Mucosa of rectum (tissue), 2 donors: Measurements from ENCODE around the gene RPL13.

Experiments
- H3K27ac ChIP-seq, 2 donors: one replicate each; pipeline ENCODE4 v1.7.0; 2013; ENCODE audit warnings: inconsistent platforms in 2 of 2, low read depth in 2 of 2, low read length in 2 of 2
- H3K27me3 ChIP-seq, 2 donors: one replicate each; pipeline ENCODE4 v1.7.0; 2013; ENCODE audit warnings: low read length in 2 of 2; ENCODE audit not compliant: control insufficient read depth in 2 of 2, insufficient read depth in 2 of 2
- H3K36me3 ChIP-seq, 2 donors: one replicate each; pipeline ENCODE4 v1.7.0; 2013; ENCODE audit warnings: low read length in 2 of 2; ENCODE audit not compliant: control insufficient read depth in 2 of 2, insufficient read depth in 2 of 2
- H3K4me1 ChIP-seq, 2 donors: one replicate each; pipeline ENCODE4 v1.7.0; 2013; ENCODE audit warnings: low read length in 2 of 2, mild to moderate bottlenecking in 1 of 2; ENCODE audit not compliant: control insufficient read depth in 2 of 2, insufficient read depth in 2 of 2
- H3K4me3 ChIP-seq, 2 donors: one replicate each; pipeline ENCODE4 v1.7.0; 2013; ENCODE audit warnings: low read length in 2 of 2
- H3K9ac ChIP-seq, 2 donors: one replicate each; pipeline ENCODE4 v1.7.0; 2013; ENCODE audit warnings: low read length in 2 of 2, low read depth in 1 of 2, mild to moderate bottlenecking in 1 of 2
- H3K9me3 ChIP-seq, 2 donors: one replicate each; pipeline ENCODE4 v1.7.0; 2013; ENCODE audit warnings: low read length in 2 of 2; ENCODE audit not compliant: control insufficient read depth in 2 of 2
- donor health status: healthy.
- donor health status: Normal muscosa, but diverticular disease.

Gene RPL13

DNA sequence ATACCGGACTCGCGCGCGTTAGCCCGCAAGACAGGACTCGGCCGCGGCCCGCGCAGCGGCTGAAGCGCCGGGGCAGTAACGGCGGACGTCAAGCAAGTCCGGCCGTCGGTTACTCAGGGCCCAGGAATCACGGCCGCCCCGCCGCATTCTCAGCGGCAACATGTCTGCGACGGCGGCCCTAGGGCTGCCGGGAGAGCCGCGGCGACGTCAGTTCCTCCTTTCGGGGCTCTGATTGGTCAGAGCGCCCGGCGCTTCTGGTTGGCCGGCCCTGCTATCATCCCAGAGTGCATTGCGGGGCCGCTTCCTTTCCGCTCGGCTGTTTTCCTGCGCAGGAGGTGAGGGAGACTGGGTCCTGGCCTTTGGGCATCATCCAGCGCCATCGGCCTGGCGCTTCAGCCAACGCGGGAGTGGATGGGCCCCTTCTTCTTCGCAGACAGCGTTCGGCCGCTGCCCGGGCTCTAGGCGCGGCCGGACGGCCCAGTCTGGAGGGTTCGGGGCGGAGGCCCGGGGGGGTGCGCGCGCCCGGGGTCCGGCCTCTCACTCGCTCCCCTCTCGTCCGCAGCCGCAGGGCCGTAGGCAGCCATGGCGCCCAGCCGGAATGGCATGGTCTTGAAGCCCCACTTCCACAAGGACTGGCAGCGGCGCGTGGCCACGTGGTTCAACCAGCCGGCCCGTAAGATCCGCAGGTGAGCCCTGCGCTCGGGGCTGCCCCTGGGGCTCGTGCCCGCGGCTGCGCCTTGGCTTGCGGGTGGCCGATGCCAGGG lies at the start of gene RPL13:
Gene RPL13 (plus strand): TSS at position 305 of the 764 bp plus-strand sequence. CDS start 278 bp downstream, at position 583.
- no peaks in the 10 kb centered on the region for H3K9me3 ChIP-seq
- peak within 1 kb of the TSS; percentile 87 to 98 for H3K9ac ChIP-seq
- peaks cover 40 to 55% of the 10 kb centered on the region in 2 donors for H3K36me3 ChIP-seq
- H3K27me3 ChIP-seq, result no peaks in the 10 kb centered on the region
- peak within 1 kb of the TSS; percentile 83 to 94 for H3K4me3 ChIP-seq
- H3K27ac ChIP-seq, result peak within 1 kb of the TSS; percentile 97 to 99
- peaks cover 38 to 44% of the 10 kb centered on the region in 2 donors for H3K4me1 ChIP-seq

DNA sequence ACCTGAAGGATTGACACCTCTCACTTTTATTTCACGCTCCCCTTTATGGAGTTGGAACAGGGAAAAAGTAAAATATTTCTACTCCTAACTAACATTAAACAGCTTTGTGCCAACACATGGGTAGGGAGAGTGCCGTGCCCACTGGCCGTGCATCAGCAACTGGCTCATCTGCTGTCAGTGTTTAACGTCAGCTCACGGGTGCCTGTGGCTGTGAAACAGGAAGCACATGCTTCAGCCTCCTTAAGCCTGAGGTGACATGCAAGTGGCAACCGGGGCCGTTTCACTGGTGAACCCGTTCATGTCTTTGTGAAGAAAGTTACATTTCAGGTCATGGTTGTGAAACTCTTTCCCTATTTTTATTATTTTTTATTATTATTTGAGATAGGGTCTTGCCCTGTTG lies 49.1 kb upstream of the RPL13 start:
- no peaks in the 10 kb centered on the region for H3K27me3 ChIP-seq
- no peak overlapping the region for H3K4me3 ChIP-seq
- peaks cover 19 to 22% of the 10 kb centered on the region in 2 donors for H3K4me1 ChIP-seq
- H3K9ac ChIP-seq, result no peak overlapping the region
- H3K27ac ChIP-seq, result no peak overlapping the region
- H3K36me3 ChIP-seq, result peaks cover 24 to 32% of the 10 kb centered on the region in 2 donors
- no peaks in the 10 kb centered on the region for H3K9me3 ChIP-seq

DNA sequence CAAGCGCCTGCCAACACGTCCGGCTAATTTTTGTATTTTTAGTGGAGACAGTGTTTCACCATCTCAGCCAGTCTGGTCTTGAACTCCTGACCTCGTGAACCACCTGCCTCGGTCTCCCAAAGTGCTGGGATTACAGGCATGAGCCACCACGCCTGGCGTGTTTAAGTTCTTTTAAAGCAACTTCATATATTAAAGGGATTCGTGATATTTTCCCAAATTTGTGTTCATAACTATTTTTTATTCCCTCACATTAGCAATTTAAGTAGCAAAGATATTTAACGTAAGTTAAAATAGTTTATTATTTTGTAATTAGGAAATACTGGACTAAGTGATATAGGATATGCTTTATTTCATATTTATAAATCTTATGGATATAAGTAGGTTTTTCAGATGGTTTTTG lies 48.0 kb upstream of the RPL13 start:
- Histone ChIP-seq H3K4me3 (no peak overlapping the region), H3K9ac (no peak overlapping the region), H3K36me3 (peaks cover 31 to 39% of the 10 kb centered on the region in 2 donors), H3K9me3 (no peaks in the 10 kb centered on the region), H3K4me1 (peaks cover 12 to 14% of the 10 kb centered on the region in 2 donors), H3K27ac (no peak overlapping the region), H3K27me3 (no peaks in the 10 kb centered on the region)

DNA sequence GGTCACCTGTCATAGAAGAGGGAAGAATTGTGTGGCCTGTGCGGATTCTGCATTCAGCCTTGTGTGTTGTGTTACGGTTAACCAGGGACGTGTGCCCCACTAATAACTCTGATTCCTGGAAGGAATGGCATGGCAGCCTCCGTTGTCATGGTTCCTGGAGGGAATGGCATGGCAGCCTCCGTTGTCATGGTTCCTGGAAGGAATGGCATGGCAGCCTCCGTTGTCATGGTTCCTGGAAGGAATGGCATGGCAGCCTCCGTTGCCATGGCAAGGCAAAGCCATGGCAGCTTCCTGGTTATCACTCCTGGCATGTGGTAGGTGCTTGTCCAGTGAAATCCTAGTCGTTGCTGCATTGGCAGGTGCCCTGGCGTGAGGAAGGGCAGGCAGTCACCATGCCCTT lies 43.4 kb upstream of the RPL13 start:
- H3K4me1 ChIP-seq, result no peaks in the 10 kb centered on the region

DNA sequence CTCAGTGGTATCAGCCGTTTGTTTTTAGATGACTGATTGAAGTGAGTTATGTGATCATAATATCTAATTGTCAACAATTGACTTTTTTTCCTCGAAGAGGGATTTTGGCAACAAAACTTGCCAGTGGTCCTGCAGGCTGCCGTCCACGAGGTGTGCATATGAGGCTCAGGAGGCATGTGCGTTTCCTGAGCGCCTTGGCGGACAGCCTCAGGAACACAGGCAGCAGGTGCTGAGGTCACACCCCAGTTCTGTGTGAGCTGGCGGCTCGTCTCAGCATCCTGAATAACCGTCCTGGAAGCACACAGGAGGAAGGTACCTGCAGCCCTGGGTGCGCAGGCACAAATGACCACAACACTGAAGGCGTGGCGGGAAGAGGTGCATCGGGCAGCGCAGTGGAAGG lies 40.6 kb upstream of the RPL13 start:
- Histone ChIP-seq H3K9me3 (no peaks in the 10 kb centered on the region), H3K9ac (no peak overlapping the region), H3K36me3 (peaks cover 58 to 69% of the 10 kb centered on the region in 2 donors), H3K27ac (no peak overlapping the region), H3K4me3 (no peak overlapping the region), H3K4me1 (no peaks in the 10 kb centered on the region), H3K27me3 (no peaks in the 10 kb centered on the region)

More for the DNA sequence above, 43.4 kb upstream of the RPL13 start:
- H3K9ac ChIP-seq, result no peak overlapping the region
- H3K9me3 ChIP-seq, result no peaks in the 10 kb centered on the region
- no peaks in the 10 kb centered on the region for H3K27me3 ChIP-seq
- no peak overlapping the region for H3K4me3 ChIP-seq
- no peak overlapping the region for H3K27ac ChIP-seq
- peaks cover 45 to 57% of the 10 kb centered on the region in 2 donors for H3K36me3 ChIP-seq

DNA sequence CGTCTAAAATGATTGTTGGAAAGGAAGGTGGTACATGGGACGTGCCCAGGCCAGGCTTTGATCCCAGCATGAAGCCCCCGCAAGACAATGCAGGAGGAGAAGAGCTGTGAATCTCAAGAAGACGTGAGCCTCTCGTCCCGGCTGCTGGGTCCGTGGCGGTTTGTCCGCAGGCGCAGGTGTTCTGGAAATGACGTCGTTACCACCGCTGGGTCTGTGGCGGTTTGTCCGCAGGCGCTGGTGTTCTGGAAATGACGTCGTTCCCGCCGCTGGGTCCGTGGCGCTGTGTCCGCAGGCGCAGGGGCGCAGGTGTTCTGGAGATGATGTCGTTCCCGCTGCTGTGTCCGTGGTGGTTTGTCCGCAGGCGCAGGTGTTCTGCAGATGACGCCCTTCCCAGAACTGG lies 38.2 kb upstream of the RPL13 start:
- Histone ChIP-seq H3K9ac (no peak overlapping the region), H3K4me1 (no peaks in the 10 kb centered on the region), H3K9me3 (no peaks in the 10 kb centered on the region), H3K27me3 (no peaks in the 10 kb centered on the region), H3K36me3 (peaks cover 72 to 82% of the 10 kb centered on the region in 2 donors), H3K4me3 (no peak overlapping the region), H3K27ac (no peak overlapping the region)

DNA sequence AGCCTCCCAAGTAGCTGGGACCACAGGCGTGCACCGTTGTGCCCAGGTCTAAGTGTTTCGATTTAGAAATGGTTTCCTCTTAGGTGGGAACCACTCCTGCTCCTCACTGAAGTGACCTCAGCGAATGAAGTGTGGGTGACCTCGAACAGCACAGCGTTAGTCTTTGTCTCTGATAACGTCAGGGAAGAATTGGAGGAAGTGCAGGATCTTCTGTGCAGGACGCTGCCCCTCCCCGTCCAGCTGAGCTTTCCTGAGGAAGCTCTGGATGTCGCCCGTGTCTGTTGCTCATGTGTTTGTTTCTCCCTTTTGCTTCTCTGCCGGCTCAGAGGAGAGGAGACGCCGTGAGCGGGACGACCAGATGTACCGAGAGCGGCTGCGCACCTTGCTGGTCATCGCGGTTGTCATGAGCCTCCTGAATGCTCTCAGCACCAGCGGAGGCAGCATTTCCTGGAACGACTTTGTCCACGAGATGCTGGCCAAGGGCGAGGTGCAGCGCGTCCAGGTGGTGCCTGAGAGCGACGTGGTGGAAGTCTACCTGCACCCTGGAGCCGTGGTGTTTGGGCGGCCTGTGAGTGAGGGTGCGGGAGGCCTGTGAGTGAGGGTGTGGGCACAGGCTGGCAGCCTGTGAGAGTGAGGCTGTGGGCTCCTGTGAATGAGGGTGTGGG lies 36.7 kb upstream of the RPL13 start:
- no peaks in the 10 kb centered on the region for H3K27me3 ChIP-seq
- H3K4me1 ChIP-seq, result no peaks in the 10 kb centered on the region
- no peaks in the 10 kb centered on the region for H3K9me3 ChIP-seq
- H3K9ac ChIP-seq, result no peak overlapping the region
- no peak overlapping the region for H3K27ac ChIP-seq
- no peak overlapping the region for H3K4me3 ChIP-seq
- H3K36me3 ChIP-seq, result peaks cover 68 to 77% of the 10 kb centered on the region in 2 donors

DNA sequence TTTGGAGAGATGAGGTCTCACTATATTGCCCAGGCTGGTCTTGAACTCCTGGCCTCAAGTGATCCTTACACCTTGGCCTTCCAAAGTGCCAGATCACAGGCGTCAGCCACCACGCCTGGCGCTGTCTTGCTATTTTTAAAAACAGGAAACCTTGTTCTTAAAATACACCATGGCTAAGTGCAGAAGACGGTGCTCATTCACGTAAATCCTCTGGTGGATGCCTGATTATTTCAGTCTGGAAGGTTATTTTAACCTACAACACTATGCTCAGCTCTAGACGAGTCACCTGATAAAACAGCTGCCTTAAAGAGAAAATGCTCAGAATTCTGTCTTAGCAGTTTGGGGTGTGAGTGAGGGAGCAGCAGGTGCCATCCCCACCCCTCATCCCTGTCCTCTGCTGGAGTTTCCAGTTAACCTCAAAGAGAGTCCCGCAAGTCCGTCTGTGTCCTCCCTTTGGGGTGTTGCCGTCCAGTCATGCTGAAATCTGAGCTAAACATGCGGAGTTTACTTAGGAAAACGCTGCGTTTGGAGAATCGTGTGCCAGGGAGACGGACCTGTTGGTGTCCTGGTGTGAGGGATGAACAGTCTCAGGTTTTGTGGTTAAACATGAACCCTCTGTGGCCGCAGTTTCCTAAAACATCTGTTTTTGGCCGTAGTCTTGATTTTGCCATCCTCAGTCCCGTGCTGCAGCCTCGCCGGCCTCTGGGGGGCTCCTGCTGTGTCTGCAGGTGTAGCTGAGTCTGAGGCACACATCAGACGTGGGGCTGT lies 35.2 kb upstream of the RPL13 start:
- Histone ChIP-seq H3K36me3 (peaks cover 68 to 73% of the 10 kb centered on the region in 2 donors), H3K9me3 (no peaks in the 10 kb centered on the region), H3K4me3 (no peak overlapping the region), H3K9ac (no peak overlapping the region), H3K27ac (no peak overlapping the region), H3K4me1 (no peaks in the 10 kb centered on the region), H3K27me3 (no peaks in the 10 kb centered on the region)

DNA sequence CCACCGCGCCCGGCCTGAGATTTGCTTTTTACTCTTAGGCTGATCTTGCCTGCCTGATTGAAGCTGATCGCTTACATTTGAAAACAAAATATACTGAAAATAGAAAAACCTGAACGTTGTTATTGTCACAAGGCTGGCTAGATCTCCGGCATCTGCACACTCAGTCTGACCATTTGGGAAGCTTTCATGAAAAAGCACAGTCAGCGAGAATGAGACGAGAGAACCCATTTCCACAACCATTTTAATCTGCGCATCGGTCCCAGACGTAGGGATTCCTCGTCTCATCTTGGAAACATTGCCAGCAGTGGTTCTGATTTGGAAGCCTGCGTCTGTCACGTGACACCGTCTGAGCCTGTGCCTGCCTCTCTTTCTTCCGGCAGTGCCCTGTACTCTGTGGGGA lies 31.4 kb upstream of the RPL13 start:
- Histone ChIP-seq H3K36me3 (peaks cover 64 to 72% of the 10 kb centered on the region in 2 donors), H3K27me3 (no peaks in the 10 kb centered on the region), H3K27ac (no peak overlapping the region), H3K9me3 (no peaks in the 10 kb centered on the region), H3K4me1 (no peaks in the 10 kb centered on the region), H3K9ac (no peak overlapping the region), H3K4me3 (no peak overlapping the region)
